Right lobe of liver (tissue), 6 donors: Measurements from ENCODE around the gene TESPA1. TPM values are rescaled to one million over a fixed set of nuclear protein-coding genes. Genes with fewer than 3 reads are reported as not detected.

Source experiments
- ATAC-seq, 4 donors: fragments of 200-7000 bp; cut with Tn5 transposase; one replicate each; pipeline ENCODE4 v1.9.1; 2020; ENCODE audit warnings: mild to moderate bottlenecking in 4 of 4, moderate library complexity in 4 of 4
- DNase-seq, 3 donors: peaks; one replicate each; pipeline ENCODE4 v3.0.0-alpha.2; 2020
- H3K27ac ChIP-seq, 3 donors: fragments of 200-600 bp; one replicate each; pipeline ENCODE4 v1.8.0; 2022
- H3K27me3 ChIP-seq, 2 donors: fragments of 200-600 bp; one replicate each; pipeline ENCODE4 v1.8.0; 2022
- H3K36me3 ChIP-seq, 4 donors: fragments of 200-600 bp; sonication (generic) in 1 of 4; one replicate each; pipeline versions ENCODE4 v1.5.1 to v1.8.0; 2017 to 2022; ENCODE audit warnings: control low read depth in 1 of 4
- H3K4me1 ChIP-seq, 4 donors: fragments of 200-600 bp; sonication (generic) in 1 of 4; one replicate each; pipeline versions ENCODE4 v1.5.1 to v1.8.0; 2017 to 2022; ENCODE audit warnings: control low read depth in 1 of 4
- H3K4me3 ChIP-seq, 3 donors: fragments of 200-600 bp; one replicate each; pipeline ENCODE4 v1.8.0; 2022
- H3K9me3 ChIP-seq, 4 donors: fragments of 200-600 bp; sonication (generic) in 1 of 4; one replicate each; pipeline versions ENCODE4 v1.5.1 to v1.8.0; 2017 to 2022; ENCODE audit warnings: control low read depth in 1 of 4
- POLR2A ChIP-seq: fragments of 450-650 bp; IDR thresholded peaks from one replicate; pipeline ENCODE4 v1.6.1; 2017; ENCODE audit warnings: antibody characterized with exemption, mild to moderate bottlenecking
- WGBS: methylation state at CpG from one replicate; pipeline ENCODE4 v1.1.6; 2018; ENCODE audit warnings: low coverage, low lambda C conversion rate; ENCODE audit not compliant: insufficient coverage; ENCODE audit errors: missing lambda C conversion rate; 5-methylcytosine and 5-hydroxymethylcytosine counted together
- intact Hi-C, 2 donors: fragments of 100-400 bp; cut with DNase I; formaldehyde crosslinking; loops; one replicate each; pipeline versions ENCODE4 v1.11.2 to v1.14.1; 2022
- total RNA-seq, 6 experiments: library from RNA; depleted of rRNA in 2 of 6; stranded (reverse); fragments of >200 nt in 2 of 6; fragmentation: NEBNext Ultra II Directional in 3 of 6; extraction: Animal tissue kit (Norgen Biotek cat#: 25700) in 3 of 6; gene quantifications; one replicate each; pipeline versions ENCODE4 v1.1.0 to v1.2.4, GENCODE V29; 2016 to 2023
- TF ChIP-seq, protein P1 (sequence below), 4 donors: fragments of 200-600 bp in 3 of 4; fragments of 450-650 bp in 1 of 4; IDR thresholded peaks; one replicate each; pipeline versions ENCODE4 v1.5.1 to v1.8.0; 2016 to 2022; ENCODE audit warnings: antibody characterized with exemption in 4 of 4, mild to moderate bottlenecking in 2 of 4
- donor health status: DM: no; HTN: yes; CAD: no.
- donor health status: DM: no; HTN: no; CAD: no.
- donor health status: DM: no; HTN: no; CAD: no.
- donor health status: DM: no; HTN: yes; CAD: no.
- donor health status: DM: no; HTN: yes; CAD: no.

Gene TESPA1
- total RNA-seq, 6 experiments from 2014 or later = 0.09 to 1.2 (median 0.37) TPM; not detected in 1

GRCh38 chr12:54932038-54932437, 52.5 kb downstream of the TESPA1 start:
- ATAC-seq = no peak
- no peak overlapping the region for H3K4me3 ChIP-seq
- WGBS = 89% methylated on average over 4 of the region's 4 CpGs
- TF ChIP-seq, protein P1, sequence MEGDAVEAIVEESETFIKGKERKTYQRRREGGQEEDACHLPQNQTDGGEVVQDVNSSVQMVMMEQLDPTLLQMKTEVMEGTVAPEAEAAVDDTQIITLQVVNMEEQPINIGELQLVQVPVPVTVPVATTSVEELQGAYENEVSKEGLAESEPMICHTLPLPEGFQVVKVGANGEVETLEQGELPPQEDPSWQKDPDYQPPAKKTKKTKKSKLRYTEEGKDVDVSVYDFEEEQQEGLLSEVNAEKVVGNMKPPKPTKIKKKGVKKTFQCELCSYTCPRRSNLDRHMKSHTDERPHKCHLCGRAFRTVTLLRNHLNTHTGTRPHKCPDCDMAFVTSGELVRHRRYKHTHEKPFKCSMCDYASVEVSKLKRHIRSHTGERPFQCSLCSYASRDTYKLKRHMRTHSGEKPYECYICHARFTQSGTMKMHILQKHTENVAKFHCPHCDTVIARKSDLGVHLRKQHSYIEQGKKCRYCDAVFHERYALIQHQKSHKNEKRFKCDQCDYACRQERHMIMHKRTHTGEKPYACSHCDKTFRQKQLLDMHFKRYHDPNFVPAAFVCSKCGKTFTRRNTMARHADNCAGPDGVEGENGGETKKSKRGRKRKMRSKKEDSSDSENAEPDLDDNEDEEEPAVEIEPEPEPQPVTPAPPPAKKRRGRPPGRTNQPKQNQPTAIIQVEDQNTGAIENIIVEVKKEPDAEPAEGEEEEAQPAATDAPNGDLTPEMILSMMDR (IDR thresholded peaks at IDR 0.05) = no peak
- H3K9me3 ChIP-seq = no peaks in the 10 kb centered on the region
- H3K4me1 ChIP-seq = peaks cover 0 to 4% (median 0%) of the 10 kb centered on the region in 4 donors
- H3K27me3 ChIP-seq = no peaks in the 10 kb centered on the region
- H3K27ac ChIP-seq = no peak overlapping the region
- intact Hi-C loops = no loop called here
- DNase-seq = no peak
- no peaks in the 10 kb centered on the region for H3K36me3 ChIP-seq

DNA sequence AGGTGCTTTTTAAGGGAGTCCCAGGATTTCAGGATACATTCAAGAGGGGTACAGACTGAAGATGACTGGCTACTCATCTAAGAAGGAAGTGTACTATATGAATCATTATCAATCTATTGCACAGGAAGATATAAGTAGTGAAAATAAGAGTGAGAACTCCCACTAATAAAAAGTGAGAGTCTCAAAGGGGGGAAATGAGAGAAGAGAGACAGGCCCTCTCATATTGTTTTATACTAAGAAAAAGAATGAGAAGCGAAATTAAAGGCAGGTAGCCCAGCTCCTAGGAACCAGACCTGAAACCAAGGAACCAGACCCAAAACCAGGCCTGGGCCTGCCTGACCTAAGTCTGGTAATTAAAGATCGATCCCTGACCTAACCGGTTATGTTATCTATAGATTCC, 54.6 kb downstream of the TESPA1 start:
- DNase-seq (no peak), ATAC-seq (no peak)
- peaks cover 0 to 4% (median 0%) of the 10 kb centered on the region in 4 donors for H3K4me1 ChIP-seq
- H3K36me3 ChIP-seq = no peaks in the 10 kb centered on the region
- no peaks in the 10 kb centered on the region for H3K27me3 ChIP-seq
- no peak overlapping the region for H3K4me3 ChIP-seq
- intact Hi-C loops = no loop called here
- TF ChIP-seq, protein P1 (IDR thresholded peaks at IDR 0.05) = no peak
- no peak for TF ChIP-seq POLR2A
- no peak overlapping the region for H3K27ac ChIP-seq
- H3K9me3 ChIP-seq = no peaks in the 10 kb centered on the region
- 80% methylated on average over 3 of the region's 3 CpGs for WGBS

- no peak for TF ChIP-seq POLR2A
- TF ChIP-seq, protein P1 (IDR thresholded peaks at IDR 0.05) = no peak
- intact Hi-C loops = no loop called here
Observed at GRCh38 chr12:54926246-54926645, 58.3 kb downstream of the TESPA1 start.

GRCh38 chr12:54924972-54925707, 59.4 kb downstream of the TESPA1 start:
- no peaks in the 10 kb centered on the region for H3K4me1 ChIP-seq

More at GRCh38 chr12:54926246-54926645, 58.3 kb downstream of the TESPA1 start:
- Histone ChIP-seq H3K36me3 (no peaks in the 10 kb centered on the region), H3K27me3 (no peaks in the 10 kb centered on the region), H3K4me3 (no peak overlapping the region), H3K9me3 (no peaks in the 10 kb centered on the region), H3K4me1 (no peaks in the 10 kb centered on the region), H3K27ac (no peak overlapping the region)
- no CpG with 5 or more reads among the region's 1 CpG for WGBS
- no peak for DNase-seq
- no peak for ATAC-seq

More at GRCh38 chr12:54924972-54925707, 59.4 kb downstream of the TESPA1 start:
- H3K36me3 ChIP-seq = no peaks in the 10 kb centered on the region
- intact Hi-C loops = no loop called here
- no peaks in the 10 kb centered on the region for H3K27me3 ChIP-seq
- no peaks in the 10 kb centered on the region for H3K9me3 ChIP-seq
- ATAC-seq = no peak
- no peak overlapping the region for H3K4me3 ChIP-seq
- TF ChIP-seq, protein P1 (IDR thresholded peaks at IDR 0.05) = no peak
- TF ChIP-seq POLR2A = no peak
- WGBS = 73% methylated on average over 8 of the region's 8 CpGs
- no peak for DNase-seq
- no peak overlapping the region for H3K27ac ChIP-seq
